ENCODE measurements around the gene WBP2.

GRCh38 chr17:75874323-75875181 lies 19.4 kb upstream of the WBP2 start:
- no peak for TF ChIP-seq ELF1 (tag; IDR thresholded peaks at IDR 0.05)
- no peak for TF ChIP-seq CTCF (IDR thresholded peaks at IDR 0.05 in 2 of 3, conservative IDR thresholded peaks at IDR 0.05 in 1 of 3; ENCODE audit: insufficient read depth in 2 of 3, low read depth in 1 of 3, low read length in 3 of 3)
- TF ChIP-seq EGR1 (conservative IDR thresholded peaks at IDR 0.05), result peak; percentile 27
- no peak for TF ChIP-seq DDX20 (tag; IDR thresholded peaks at IDR 0.05; ENCODE audit: low read depth)
- no peak for TF ChIP-seq KDM1A (IDR thresholded peaks at IDR 0.05)
- TF ChIP-seq PHF21A (IDR thresholded peaks at IDR 0.05; ENCODE audit: borderline replicate concordance, low read depth), result no peak

Measured in K562 (cell line).